ENCODE results near the gene DGKQ.

DNA sequence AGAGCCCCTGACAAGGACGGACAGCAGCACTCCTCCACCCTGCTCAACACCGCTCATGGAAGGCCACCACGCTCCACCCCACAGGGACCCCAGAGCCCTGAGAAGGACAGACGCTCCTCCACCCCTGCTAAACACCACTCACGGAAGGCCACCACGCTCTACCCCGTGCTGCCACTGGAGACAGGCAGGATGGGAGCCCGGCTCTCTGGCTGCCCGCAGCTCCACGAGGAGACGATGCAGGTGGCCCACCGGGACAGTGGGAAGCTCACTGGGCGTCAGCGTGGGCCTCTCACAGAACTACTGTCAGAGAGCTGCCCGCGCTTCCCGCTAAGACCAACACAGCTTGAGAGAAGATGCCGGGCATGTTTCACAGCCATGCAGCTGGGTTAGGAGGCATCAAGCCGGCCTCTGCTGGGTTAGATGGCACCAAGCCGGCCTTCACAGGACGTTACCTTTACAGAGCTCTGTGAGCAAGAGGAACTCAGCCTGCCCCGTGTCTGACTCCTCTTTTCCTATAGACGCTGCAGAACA lies 62.1 kb downstream of the DGKQ start:
- TF ChIP-seq, protein P1, sequence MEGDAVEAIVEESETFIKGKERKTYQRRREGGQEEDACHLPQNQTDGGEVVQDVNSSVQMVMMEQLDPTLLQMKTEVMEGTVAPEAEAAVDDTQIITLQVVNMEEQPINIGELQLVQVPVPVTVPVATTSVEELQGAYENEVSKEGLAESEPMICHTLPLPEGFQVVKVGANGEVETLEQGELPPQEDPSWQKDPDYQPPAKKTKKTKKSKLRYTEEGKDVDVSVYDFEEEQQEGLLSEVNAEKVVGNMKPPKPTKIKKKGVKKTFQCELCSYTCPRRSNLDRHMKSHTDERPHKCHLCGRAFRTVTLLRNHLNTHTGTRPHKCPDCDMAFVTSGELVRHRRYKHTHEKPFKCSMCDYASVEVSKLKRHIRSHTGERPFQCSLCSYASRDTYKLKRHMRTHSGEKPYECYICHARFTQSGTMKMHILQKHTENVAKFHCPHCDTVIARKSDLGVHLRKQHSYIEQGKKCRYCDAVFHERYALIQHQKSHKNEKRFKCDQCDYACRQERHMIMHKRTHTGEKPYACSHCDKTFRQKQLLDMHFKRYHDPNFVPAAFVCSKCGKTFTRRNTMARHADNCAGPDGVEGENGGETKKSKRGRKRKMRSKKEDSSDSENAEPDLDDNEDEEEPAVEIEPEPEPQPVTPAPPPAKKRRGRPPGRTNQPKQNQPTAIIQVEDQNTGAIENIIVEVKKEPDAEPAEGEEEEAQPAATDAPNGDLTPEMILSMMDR (IDR thresholded peaks at IDR 0.05): no peak
- TF ChIP-seq YY1 (IDR thresholded peaks at IDR 0.05; ENCODE audit: low read depth): no peak
- TF ChIP-seq, protein P2, sequence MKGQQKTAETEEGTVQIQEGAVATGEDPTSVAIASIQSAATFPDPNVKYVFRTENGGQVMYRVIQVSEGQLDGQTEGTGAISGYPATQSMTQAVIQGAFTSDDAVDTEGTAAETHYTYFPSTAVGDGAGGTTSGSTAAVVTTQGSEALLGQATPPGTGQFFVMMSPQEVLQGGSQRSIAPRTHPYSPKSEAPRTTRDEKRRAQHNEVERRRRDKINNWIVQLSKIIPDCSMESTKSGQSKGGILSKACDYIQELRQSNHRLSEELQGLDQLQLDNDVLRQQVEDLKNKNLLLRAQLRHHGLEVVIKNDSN (IDR thresholded peaks at IDR 0.05; ENCODE audit: borderline replicate concordance, low read depth): no peak
- no peak for TF ChIP-seq NFIC (IDR thresholded peaks at IDR 0.05; ENCODE audit: borderline replicate concordance)
- TF ChIP-seq EZH2phosphoT487 (IDR thresholded peaks at IDR 0.05; ENCODE audit: borderline replicate concordance, low read depth): no peak
- TF ChIP-seq JUND (IDR thresholded peaks at IDR 0.05): no peak
- TF ChIP-seq RCOR1 (IDR thresholded peaks at IDR 0.05; ENCODE audit: low read length): no peak
- TF ChIP-seq POLR2AphosphoS5 (IDR thresholded peaks at IDR 0.05; ENCODE audit: low read depth, low read length): no peak
